NT2/D1 (cell line): ENCODE results near the gene BEND6.

ENCODE experiments used
- DNase-seq: peaks from one replicate; pipeline ENCODE4 v3.0.0-alpha.2; 2011; ENCODE audit warnings: low read depth, low spot score
- H3K27me3 ChIP-seq: 2 replicates; pipeline ENCODE4 v1.6.0; 2011; ENCODE audit warnings: mild to moderate bottlenecking; ENCODE audit not compliant: insufficient read length, insufficient read depth
- H3K36me3 ChIP-seq: 2 replicates; pipeline ENCODE4 v1.6.1; 2011; ENCODE audit warnings: mild to moderate bottlenecking, low read length, mixed read lengths; ENCODE audit not compliant: insufficient read depth, insufficient read length
- H3K4me1 ChIP-seq: 2 replicates; pipeline ENCODE4 v1.5.1; 2011; ENCODE audit not compliant: insufficient read depth, insufficient read length
- H3K4me3 ChIP-seq: 2 replicates; pipeline ENCODE4 v1.5.1; 2011; ENCODE audit warnings: low read depth; ENCODE audit not compliant: insufficient read length
- H3K9ac ChIP-seq: 2 replicates; pipeline ENCODE4 v1.6.0; 2011; ENCODE audit warnings: low read depth; ENCODE audit not compliant: insufficient read length
- H3K9me3 ChIP-seq: 2 replicates; pipeline ENCODE4 v1.5.1; 2011; ENCODE audit warnings: mild to moderate bottlenecking, low read length; ENCODE audit not compliant: insufficient read depth
- SUZ12 ChIP-seq: IDR thresholded peaks from 2 replicates; pipeline ENCODE4 v1.6.1; 2011; ENCODE audit not compliant: insufficient read length, insufficient read depth; ENCODE audit errors: extremely low read depth
- YY1 ChIP-seq: IDR thresholded peaks from 2 replicates; pipeline ENCODE4 v1.6.1; 2011; ENCODE audit not compliant: insufficient read length, insufficient read depth
- ZNF274 ChIP-seq: IDR thresholded peaks from 2 replicates; pipeline ENCODE4 v1.6.1; 2011; ENCODE audit warnings: mild to moderate bottlenecking, low read depth, low read length

BEND6 gene

DNA sequence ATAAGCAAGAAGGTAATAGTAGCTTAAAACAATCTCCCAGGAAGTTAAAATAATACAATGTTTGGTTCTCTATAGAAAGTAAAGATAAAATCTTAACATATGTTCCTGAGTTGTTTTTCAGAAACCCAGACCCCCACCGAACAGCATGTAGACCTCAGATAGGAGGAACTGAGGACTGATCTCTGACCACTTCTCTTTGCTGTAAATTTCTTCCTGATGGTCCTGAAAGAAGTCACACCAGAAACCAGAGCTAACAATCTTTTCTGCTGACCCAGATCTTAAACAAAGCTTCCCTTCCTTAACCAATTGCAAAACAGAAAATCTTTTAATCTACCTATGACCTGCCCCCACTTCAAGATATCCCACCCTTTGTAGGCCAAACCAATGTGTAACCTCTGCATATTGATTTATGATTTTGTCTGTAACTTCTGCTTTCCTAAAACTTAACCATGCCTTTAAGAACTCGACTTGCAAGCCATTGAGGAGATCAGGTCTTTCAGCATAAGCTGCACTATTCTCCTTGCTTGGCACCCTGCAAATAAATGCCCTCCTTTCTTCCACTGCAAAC is 21.9 kb upstream of the BEND6 start:
- Histone ChIP-seq H3K4me1 (no peaks in the 10 kb centered on the region), H3K27me3 (no peaks in the 10 kb centered on the region), H3K36me3 (no peaks in the 10 kb centered on the region), H3K4me3 (no peak overlapping the region), H3K9ac (no peak overlapping the region), H3K9me3 (no peaks in the 10 kb centered on the region)
- TF ChIP-seq YY1, result no peak
- TF ChIP-seq SUZ12, result no peak
- TF ChIP-seq ZNF274, result no peak
- DNase-seq, result no peak

DNA sequence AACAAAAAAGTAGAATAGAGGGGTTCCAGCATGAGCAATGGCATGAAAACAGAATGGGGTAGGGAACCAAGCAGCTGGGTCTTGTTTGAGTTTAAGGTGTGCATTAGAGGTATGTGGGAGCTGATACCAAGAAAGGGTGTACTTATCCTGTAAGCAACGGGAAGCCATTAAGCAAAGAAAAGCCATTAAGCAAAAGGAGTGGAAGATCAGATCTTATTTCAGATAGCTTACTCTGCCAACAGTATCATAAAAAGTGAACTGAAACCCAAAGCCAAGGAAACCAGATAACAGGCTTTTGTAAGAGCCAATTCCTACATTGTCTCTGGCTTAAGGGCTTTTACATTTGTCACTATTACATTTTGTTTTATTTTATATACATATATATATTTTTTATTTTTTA is 21.3 kb upstream of the BEND6 start:
- Histone ChIP-seq H3K36me3 (no peaks in the 10 kb centered on the region), H3K27me3 (no peaks in the 10 kb centered on the region), H3K9ac (no peak overlapping the region), H3K4me3 (no peak overlapping the region), H3K4me1 (no peaks in the 10 kb centered on the region), H3K9me3 (no peaks in the 10 kb centered on the region)
- TF ChIP-seq YY1, result no peak
- no peak for TF ChIP-seq ZNF274
- DNase-seq, result no peak

DNA sequence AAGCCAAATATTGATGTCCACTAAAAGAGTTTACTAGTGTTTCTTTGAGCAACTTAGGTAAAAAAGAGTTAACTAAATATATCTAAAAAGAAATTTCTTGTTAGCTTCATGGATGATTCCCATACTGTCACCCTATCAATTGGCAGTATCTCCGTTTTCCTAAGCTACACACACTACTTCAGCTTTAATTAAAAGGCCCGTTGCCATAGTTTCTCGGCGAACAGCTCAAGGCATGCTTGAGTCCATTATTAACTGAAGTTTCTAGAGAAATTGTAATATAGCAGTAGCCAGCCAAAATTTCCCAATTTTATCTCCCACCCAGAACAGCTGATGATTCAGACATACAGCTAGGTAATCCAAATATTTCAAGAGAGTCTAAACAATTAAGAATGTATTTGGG is 20.0 kb upstream of the BEND6 start:
- no peak for DNase-seq
- no peak for TF ChIP-seq SUZ12
- TF ChIP-seq YY1, result no peak
- TF ChIP-seq ZNF274, result no peak
- H3K9ac ChIP-seq, result no peak overlapping the region

GRCh38 chr6:56936466-56936865 is 18.4 kb upstream of the BEND6 start:
- no peak overlapping the region for H3K9ac ChIP-seq
- H3K27me3 ChIP-seq, result no peaks in the 10 kb centered on the region
- TF ChIP-seq YY1 (no peak), ZNF274 (no peak), SUZ12 (no peak)
- no peaks in the 10 kb centered on the region for H3K4me1 ChIP-seq
- no peak for DNase-seq
- H3K9me3 ChIP-seq, result peaks cover 10% of the 10 kb centered on the region
- H3K4me3 ChIP-seq, result no peak overlapping the region
- H3K36me3 ChIP-seq, result no peaks in the 10 kb centered on the region

More for the DNA sequence above, 20.0 kb upstream of the BEND6 start:
- Histone ChIP-seq H3K4me3 (no peak overlapping the region), H3K36me3 (no peaks in the 10 kb centered on the region), H3K27me3 (no peaks in the 10 kb centered on the region), H3K9me3 (no peaks in the 10 kb centered on the region), H3K4me1 (no peaks in the 10 kb centered on the region)

GRCh38 chr6:56938649-56939191 is 16.2 kb upstream of the BEND6 start:
- Histone ChIP-seq H3K9me3 (peaks cover 14% of the 10 kb centered on the region), H3K27me3 (no peaks in the 10 kb centered on the region), H3K4me1 (no peaks in the 10 kb centered on the region), H3K9ac (no peak overlapping the region), H3K4me3 (no peak overlapping the region), H3K36me3 (no peaks in the 10 kb centered on the region)
- no peak for DNase-seq
- TF ChIP-seq ZNF274 (no peak), YY1 (no peak), SUZ12 (no peak)

GRCh38 chr6:56940463-56940862 is 14.4 kb upstream of the BEND6 start:
- TF ChIP-seq SUZ12 (no peak), ZNF274 (no peak), YY1 (no peak)
- Histone ChIP-seq H3K27me3 (no peaks in the 10 kb centered on the region), H3K4me3 (no peak overlapping the region), H3K4me1 (no peaks in the 10 kb centered on the region), H3K9ac (no peak overlapping the region), H3K9me3 (peaks cover 14% of the 10 kb centered on the region), H3K36me3 (no peaks in the 10 kb centered on the region)
- no peak for DNase-seq

GRCh38 chr6:56940977-56941376 is 13.9 kb upstream of the BEND6 start:
- Histone ChIP-seq H3K9ac (no peak overlapping the region), H3K4me3 (no peak overlapping the region), H3K9me3 (peaks cover 14% of the 10 kb centered on the region), H3K4me1 (no peaks in the 10 kb centered on the region), H3K36me3 (no peaks in the 10 kb centered on the region), H3K27me3 (no peaks in the 10 kb centered on the region)
- TF ChIP-seq YY1, result no peak
- DNase-seq, result no peak
